ENCODE data around the gene TMEM132C. TPM values are rescaled to one million over a fixed set of nuclear protein-coding genes. Genes with fewer than 3 reads are reported as not detected.

TMEM132C gene
- total and polyA plus RNA-seq, 2 of the 4 experiments (the other 2 are of a cell fraction), result not detected

DNA sequence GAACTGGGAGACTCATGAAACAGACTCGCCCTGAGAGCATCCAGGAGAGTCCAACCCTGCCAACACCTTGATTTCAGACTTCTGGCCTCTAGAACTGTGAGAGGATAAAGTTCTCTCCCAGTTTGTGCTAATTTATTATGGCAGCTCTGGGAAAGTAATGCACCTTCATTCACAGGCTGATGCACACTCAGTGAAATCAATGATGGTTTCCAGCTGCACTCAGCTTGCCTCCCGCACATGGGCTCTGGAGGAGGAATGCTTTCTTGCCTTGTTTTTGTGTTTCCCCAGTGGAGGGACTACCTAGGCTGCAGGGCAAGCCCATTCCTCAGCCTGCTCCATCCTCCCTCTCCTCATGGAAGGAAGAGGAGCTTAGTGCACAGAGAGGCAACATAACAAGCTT, 45.7 kb downstream of the TMEM132C start:
- H3K4me3 ChIP-seq (ENCODE audit: insufficient read depth, low read depth, low read length), result no peak overlapping the region
- ATAC-seq (ENCODE audit: low read depth) (no peak), DNase-seq (no peak)
- H3K27me3 ChIP-seq (ENCODE audit: control insufficient read depth, insufficient read depth, low read length), result no peaks in the 10 kb centered on the region
- dilution Hi-C loops (cut with HindIII; ENCODE audit: low sequenced_read_pairs, unreplicated experiment), result no loop called here
- no peaks in the 10 kb centered on the region for H3K9me1 ChIP-seq (ENCODE audit: insufficient read depth, low read length)
- no peaks in the 10 kb centered on the region for H3K36me3 ChIP-seq (ENCODE audit: control insufficient read depth, insufficient read depth, low read length)
- no peaks in the 10 kb centered on the region for H3K79me1 ChIP-seq (ENCODE audit: low read depth in 1 of 2, low read length in 2 of 2)
- H3K4me2 ChIP-seq (ENCODE audit: low read depth, low read length), result no peak overlapping the region
- H4K5ac ChIP-seq (ENCODE audit: low read depth, low read length), result no peak overlapping the region
- H2AFZ ChIP-seq (replicated peaks; ENCODE audit: low read length, poor library complexity), result no peak overlapping the region
- no peak overlapping the region for H2AK9ac ChIP-seq (replicated peaks; ENCODE audit: low read depth, low read length, poor library complexity)
- no peaks in the 10 kb centered on the region for H3K4me1 ChIP-seq (ENCODE audit: control insufficient read depth, insufficient read depth, low read length)
- TF ChIP-seq CHD1 (IDR thresholded peaks at IDR 0.05; ENCODE audit: low read depth, low read length), result no peak
- no peak for TF ChIP-seq POLR2A (IDR thresholded peaks at IDR 0.05; ENCODE audit: low read depth, low read length)
- TF ChIP-seq CEBPB (IDR thresholded peaks at IDR 0.05; ENCODE audit: low read depth, low read length), result no peak
- TF ChIP-seq, protein P1, sequence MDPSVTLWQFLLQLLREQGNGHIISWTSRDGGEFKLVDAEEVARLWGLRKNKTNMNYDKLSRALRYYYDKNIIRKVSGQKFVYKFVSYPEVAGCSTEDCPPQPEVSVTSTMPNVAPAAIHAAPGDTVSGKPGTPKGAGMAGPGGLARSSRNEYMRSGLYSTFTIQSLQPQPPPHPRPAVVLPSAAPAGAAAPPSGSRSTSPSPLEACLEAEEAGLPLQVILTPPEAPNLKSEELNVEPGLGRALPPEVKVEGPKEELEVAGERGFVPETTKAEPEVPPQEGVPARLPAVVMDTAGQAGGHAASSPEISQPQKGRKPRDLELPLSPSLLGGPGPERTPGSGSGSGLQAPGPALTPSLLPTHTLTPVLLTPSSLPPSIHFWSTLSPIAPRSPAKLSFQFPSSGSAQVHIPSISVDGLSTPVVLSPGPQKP (IDR thresholded peaks at IDR 0.05; ENCODE audit: borderline replicate concordance, low read depth, low read length), result no peak
- no peak for TF ChIP-seq SMC3 (IDR thresholded peaks at IDR 0.05; ENCODE audit: low read depth, low read length)
- TF ChIP-seq MAZ (IDR thresholded peaks at IDR 0.05; ENCODE audit: borderline replicate concordance, low read depth, low read length), result no peak
- no peak overlapping the region for H2AK5ac ChIP-seq (ENCODE audit: low read depth, low read length)
- no peak overlapping the region for H3K4ac ChIP-seq (ENCODE audit: low read depth, low read length)
- in situ Hi-C loops (cut with MboI; ENCODE audit: low sequenced_read_pairs), result no loop called here
- BruUV-seq (replicated peaks), result no TSS peak
- no peak overlapping the region for H3K9ac ChIP-seq (ENCODE audit: low read depth, low read length)
- H4K91ac ChIP-seq (ENCODE audit: insufficient read depth, low read depth, low read length), result no peak overlapping the region
- no peak overlapping the region for H3K18ac ChIP-seq (ENCODE audit: low read depth, low read length)
- H4K20me1 ChIP-seq (ENCODE audit: insufficient read depth, low read length), result no peaks in the 10 kb centered on the region
- CTCF ChIA-PET, result no interaction called here
- no peak overlapping the region for H2BK5ac ChIP-seq (ENCODE audit: low read depth, low read length, poor library complexity, severe bottlenecking)
- H3K56ac ChIP-seq (ENCODE audit: extremely low read depth, insufficient read depth, low read length), result no peak overlapping the region
- WGBS, 2 experiments (ENCODE audit: extremely low coverage in 2 of 2, insufficient read length in 1 of 2), result no CpG with 5 or more reads among the region's 2 CpGs
- no peak overlapping the region for H2BK15ac ChIP-seq (ENCODE audit: low read depth, low read length)
- H4K8ac ChIP-seq (ENCODE audit: low read depth in 2 of 2, low read length in 2 of 2), result no peak overlapping the region
- no peak overlapping the region for H3K27ac ChIP-seq (ENCODE audit: insufficient read depth, low read length)
- no peak overlapping the region for H2BK20ac ChIP-seq (ENCODE audit: low read depth, low read length)
- H3K14ac ChIP-seq (replicated peaks; ENCODE audit: low read depth, low read length), result no peak overlapping the region
- no peak overlapping the region for H2BK120ac ChIP-seq (ENCODE audit: low read depth, low read length)
- intact Hi-C loops (cut with micrococcal nuclease), result no loop called here
- H3K9me3 ChIP-seq (ENCODE audit: control insufficient read depth, insufficient read depth, low read length), result peaks cover 43% of the 10 kb centered on the region
- POLR2A ChIA-PET (ENCODE audit: unreplicated experiment), result no interaction called here
- no peak overlapping the region for H3K23ac ChIP-seq (ENCODE audit: low read depth, low read length)

Measured in IMR-90 (cell line).